Germinal center (tissue), 1 donor: ENCODE results near the gene C1QL3.

ENCODE experiments used
- DNase-seq: peaks from one replicate; pipeline ENCODE4 v3.0.0; 2012; ENCODE audit warnings: mixed read lengths, low spot score

The C1QL3 gene

DNA sequence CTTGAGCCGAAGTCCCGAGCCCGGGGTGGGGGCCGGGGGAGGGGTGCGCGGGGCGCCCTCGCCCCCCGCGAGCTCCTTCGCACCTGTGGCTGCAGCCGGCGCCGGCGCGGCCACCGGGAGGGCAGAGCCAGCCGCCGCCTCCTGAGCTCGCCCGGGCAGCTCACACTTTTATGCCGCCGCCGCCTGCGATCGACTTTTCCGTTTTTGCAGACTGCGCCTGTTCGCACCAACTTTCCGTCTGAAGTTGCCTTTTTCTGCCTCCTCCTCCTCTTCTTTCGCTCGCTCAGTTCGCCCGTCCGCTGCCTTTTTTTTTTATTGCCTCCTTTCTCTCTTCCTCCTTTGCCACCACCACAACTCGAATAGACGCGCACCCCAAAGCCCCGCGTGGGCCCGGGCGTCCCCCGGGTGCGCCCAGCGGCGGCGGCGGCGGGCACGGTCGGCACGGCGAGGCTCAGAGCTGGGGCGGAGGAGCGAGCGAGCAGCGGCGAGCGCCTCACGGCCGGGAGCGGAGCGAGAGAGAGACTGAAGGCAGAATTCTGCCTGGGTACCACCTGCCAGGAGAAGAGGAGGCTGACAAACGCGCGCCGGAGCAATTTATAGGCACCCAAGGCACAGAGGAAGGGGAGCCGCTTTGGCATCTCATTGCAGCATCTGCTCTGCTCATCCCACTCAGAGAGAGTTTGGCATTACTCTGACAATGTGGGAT, at the start of gene C1QL3:
Gene C1QL3 (minus strand): TSS at position 569 of the 706 bp plus-strand sequence. CDS start 814 bp downstream, outside the sequence.
- peak; percentile 28 for DNase-seq

- DNase-seq, result no peak
Observed at GRCh38 chr10:16570731-16571130, 49.1 kb upstream of the C1QL3 start.

DNA sequence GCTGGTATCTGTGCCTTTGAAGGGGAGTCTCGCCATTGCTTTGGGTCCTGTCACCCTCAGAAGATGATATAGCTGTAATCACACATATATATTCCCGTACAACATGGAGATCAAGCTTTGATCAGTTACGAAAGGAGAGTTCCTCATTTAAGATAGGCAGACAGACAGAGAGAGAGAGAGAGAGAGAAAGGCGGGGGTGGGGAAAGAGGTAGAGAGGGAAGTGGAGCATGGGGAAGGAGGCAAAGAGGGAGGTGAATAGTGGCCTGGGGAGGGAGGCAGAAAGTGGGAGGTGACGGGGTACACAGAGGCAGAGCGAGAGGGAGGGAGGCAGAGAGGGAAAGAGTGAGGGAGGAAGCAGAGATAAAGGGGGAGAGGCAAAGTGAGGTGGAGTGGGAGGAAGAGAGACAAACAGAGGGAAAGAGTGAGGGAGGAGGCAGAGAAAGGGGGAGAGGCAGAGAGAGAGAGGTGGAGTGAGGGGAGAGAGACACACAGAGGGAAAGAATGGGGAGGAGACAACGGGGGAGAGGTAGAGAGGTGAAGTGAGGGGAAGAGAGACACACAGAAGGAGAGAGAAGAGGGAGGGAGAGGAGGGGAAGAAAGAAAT, 44.6 kb upstream of the C1QL3 start:
- DNase-seq, result no peak

DNA sequence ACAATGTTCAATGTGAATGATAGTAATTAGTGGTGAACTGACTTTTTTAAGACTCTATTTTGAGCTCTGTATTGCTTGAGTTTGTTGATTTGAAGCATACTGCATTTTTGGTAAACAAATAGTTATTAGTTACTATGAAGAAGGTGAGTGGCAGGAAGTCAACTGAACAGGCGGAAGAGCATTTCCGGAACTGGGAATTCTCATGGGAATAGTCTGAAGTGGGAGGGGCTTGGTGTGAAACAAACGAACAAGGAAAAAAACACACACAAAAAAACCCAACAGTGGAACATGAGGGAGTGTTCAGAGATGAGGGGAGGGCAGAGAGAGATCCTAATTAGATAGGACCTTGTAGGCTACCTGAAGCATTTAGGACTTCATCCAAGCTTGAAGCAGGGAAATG, 43.9 kb upstream of the C1QL3 start:
- no peak for DNase-seq

- no peak for DNase-seq
Observed at GRCh38 chr10:16562891-16563290, 41.2 kb upstream of the C1QL3 start.

GRCh38 chr10:16559236-16559773, 37.6 kb upstream of the C1QL3 start:
- no peak for DNase-seq

DNA sequence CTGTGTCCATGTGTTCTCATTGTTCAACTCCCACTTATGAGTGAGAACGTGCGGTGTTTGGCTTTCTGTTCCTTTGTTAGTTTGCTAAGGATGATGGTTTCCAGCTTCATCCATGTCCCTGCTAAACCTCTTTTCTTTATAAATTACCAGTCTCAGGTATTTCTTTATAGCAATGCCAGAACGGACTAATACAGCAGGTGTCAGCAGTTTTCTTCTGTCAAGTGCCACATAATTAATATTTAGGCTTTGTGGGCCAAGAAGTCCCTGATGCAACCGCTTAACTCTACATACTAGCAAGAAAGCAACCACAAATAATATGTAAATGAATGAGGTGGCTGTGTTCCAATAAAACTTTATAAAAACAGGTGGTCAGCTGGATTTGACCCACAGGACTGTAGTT, 26.3 kb upstream of the C1QL3 start:
- no peak for DNase-seq

DNA sequence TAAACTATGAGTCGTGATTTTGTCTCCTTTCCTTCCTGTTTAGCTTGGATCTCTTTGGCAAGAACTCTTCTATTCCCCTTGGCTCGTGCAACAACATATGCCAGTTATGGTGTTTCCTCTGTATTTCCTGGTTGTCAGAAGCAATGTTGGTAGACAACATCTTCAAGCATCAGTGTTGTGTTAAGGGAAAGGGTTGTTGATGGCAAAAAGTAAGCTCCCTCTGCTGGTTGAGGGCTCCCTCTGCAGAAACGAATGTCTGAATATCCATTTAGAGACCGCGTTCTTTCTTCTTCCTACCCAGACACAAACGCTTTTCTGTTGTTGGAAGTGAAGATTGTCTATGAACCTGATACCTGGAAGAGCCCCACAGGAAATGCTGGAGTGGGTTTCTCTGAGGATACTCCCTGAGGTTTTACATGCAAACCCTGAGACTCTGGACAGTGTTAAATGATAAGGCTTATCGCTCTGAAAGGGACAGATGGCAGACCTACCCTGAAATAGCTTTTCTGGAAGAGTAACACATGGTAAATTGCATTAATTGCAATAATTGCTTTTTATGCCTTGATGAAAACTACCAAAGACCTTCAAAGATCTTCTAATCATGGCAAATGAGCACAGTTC, 23.5 kb upstream of the C1QL3 start:
- peak; percentile 51 for DNase-seq

DNA sequence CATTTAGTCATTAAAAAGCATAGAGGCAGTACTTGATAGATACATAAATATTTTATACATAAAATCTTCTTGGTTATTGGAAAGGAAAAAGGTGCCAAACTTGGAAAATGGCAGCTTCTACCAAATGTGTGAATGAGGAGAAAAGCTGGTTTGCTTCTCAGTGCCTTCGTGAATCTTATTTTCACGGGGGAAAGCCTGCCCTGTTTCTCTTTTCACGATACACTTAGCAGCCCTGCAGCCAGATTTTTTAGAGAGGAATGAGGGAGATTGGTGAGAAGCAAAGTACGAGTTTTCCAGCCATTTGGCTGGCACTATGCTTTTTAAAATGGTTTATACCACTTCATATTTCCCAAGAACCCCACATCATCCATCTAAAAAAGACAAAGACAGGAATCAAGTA, 22.9 kb upstream of the C1QL3 start:
- no peak for DNase-seq

DNA sequence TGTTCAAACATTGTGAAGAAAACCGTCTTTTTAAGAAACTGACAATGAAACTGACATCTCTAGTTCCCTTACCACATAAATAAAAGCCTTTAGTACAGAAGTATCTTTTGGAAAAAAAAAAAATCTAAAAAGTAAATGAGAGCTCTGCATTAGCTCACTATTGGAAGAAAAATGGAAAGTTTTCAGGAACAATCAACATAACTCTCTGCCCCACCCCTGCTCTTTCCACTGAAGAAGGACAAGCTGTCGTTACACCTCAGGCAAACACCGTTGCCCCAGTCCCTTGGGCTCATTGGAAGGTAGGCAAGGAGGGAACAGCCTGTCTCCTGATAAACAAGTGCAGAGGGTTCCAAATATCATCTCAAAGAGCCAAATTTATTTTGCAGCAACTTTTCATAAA, 22.4 kb upstream of the C1QL3 start:
- no peak for DNase-seq

- DNase-seq, result no peak
Observed at GRCh38 chr10:16536155-16536554, 14.5 kb upstream of the C1QL3 start.

DNA sequence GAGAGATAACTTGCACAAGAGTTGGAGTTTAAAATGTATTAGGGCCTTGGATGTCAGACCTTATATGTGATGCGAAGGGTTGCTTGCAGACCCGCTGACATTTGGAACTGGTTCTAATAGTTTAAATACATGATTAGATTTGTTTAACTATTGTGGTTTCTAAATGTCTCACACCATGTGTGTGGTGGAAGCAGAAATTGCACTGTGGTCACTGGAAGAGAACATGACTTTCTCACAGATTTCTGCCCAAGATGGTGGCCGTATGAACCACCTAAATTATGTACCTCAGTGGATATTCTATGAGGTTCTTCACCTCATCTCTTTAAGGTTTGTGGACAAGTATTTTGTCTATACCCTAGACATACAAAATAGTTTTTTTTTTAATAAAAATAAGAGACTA, 8.2 kb upstream of the C1QL3 start:
- no peak for DNase-seq

- no peak for DNase-seq
Observed at GRCh38 chr10:16527452-16527851, 5.8 kb upstream of the C1QL3 start.

DNA sequence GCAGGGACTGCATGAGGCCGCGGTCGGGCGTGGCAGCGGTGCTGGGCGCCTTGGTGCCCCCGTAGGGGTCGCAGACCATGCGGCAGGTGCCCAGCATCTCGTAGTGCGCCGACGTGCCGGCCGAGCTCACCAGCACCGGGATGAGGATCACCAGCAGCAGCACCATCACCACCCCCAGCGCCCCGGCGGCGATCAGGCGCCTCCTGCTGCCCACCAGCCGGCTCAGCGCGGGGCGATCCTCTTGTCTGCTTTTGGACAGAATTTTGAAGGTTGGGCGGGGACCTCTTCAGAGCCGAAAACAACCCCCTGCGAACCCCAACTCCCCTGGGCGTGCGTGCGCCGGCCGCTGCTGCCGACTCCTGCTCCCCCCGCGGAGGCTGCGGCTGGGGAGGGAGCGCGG, 779 bp downstream of the C1QL3 start:
- peak; percentile 14 for DNase-seq

DNA sequence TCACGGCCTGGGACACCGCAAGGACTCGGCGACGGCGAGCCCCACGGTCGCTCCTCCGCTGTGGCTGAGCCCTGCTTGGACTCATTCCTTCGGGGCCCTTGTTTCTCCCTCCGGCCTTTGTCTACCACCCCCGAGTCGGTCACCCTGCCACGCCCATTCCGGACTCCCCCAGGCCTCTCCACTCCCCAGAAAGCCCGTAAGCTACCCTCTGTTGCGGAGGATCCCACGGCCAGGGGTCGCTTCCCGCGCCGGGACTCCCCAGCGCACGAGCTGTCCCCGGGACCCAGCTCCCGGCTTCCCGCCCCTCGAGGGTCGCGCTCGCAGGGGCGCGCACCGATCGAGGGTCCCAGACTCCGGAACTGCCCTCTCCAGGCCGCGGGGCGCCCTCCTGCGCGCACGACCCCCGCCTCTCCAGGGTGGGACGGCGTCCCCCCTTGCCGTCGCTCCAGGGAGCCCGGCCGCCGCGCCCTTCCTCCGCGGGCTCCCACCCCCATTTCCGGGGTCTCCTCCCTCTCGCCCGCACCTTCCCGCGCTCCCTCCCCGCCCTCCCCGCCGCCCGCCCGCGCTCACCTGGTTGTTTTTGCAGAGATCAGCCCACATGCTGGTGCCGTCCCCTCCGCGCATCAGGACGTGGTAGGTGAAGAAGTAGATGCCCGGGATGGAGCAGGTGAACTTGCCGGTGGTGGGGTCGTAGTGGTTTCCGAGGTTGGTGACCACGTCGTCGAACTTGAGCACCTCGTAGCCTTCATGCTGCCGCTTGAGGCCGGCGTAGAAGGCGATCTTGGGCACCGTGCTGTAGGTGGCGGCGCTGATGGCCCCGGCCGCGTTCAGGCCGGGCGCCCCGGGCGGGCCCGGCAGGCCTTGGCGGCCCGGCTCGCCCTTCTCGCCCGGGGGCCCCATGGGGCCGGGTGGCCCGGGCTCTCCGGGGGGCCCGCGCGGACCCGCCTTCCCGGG, 1.5 kb downstream of the C1QL3 start:
- peak; percentile 22 for DNase-seq

DNA sequence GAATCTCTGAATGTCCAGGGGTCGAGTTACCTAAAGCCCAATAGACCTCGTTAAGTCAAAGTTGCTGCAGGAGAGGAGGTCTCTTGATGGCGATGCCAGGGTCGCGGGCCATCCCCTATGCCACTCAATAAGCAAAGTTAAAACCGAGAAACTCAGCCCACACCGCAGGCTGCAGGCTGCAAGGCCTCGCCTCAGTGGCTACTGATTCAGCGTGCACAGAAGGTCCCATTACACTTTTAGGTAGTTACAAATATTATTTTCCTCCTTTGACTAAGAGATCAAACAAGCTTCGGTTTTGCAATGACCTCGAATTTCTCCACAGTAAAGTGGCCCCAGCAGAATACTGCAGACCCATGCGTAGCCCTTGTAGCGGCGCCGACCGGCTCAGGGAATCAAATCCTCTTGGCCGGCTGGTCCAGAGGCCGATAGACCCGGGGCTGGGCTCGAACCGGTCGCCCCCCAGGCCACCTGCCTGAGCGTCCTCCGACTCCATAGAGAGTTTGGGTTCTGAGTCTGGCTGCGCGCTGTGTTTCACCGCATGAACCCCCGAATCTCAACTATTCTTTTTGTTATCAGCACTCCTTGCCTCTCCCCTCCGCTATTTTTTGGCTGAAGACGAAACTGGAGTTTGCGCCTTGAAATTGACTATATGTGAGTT, 2.3 kb downstream of the C1QL3 start:
- no peak for DNase-seq

- DNase-seq, result no peak
Observed at GRCh38 chr10:16518822-16519221, 2.9 kb downstream of the C1QL3 start.

DNA sequence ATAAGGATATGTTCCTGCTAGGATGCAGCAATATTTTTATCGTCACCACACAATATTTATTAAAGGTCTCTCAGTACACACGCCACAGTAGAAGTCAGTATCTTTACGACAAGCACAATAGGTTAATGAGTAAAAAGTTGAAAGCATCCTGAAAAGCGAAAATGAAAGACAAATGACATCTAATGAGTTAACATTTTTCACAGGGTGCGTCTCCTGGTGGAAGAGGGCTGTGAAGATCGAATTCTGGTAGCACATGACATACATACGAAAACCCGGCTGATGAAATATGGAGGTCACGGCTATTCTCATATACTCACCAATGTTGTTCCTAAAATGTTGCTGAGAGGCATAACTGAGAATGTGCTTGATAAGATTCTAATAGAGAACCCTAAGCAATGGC, 10.8 kb downstream of the C1QL3 start:
- no peak for DNase-seq

GRCh38 chr10:16509996-16510395, 11.7 kb downstream of the C1QL3 start:
- no peak for DNase-seq

GRCh38 chr10:16505161-16505560, 16.5 kb downstream of the C1QL3 start:
- no peak for DNase-seq

GRCh38 chr10:16497911-16498310, 23.8 kb downstream of the C1QL3 start:
- no peak for DNase-seq
